Measurements from ENCODE around the gene DAGLA.

DNA sequence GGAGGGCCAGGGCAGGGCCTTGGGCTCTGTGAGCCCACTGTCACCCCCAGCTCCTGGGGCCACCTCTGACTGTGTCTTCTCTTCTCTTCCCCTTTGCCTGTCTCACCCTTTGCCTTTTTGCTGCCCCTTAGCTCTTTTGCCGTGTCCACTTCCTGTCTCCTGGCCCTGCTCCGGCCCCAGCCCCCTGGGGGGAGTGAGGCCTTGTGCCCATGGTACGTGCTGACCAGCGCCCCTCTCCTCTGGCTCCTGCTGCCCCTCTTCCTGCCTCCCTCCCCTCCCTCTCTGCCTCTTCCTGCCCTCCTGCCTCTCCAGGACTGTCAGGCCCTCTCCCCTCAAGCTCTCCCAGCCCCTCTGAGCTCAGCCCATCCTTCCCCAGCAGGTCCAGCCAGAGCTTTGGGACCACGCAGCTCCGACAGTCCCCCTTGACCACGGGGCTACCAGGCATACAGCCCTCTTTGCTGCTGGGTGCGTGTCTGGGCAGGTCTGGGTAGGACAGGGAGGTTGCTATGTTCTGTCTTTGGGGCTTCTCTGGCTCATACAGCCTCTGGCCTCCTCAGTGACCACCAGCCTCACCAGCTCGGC is 100.5 kb downstream of the DAGLA start:
- TF ChIP-seq, protein P1, sequence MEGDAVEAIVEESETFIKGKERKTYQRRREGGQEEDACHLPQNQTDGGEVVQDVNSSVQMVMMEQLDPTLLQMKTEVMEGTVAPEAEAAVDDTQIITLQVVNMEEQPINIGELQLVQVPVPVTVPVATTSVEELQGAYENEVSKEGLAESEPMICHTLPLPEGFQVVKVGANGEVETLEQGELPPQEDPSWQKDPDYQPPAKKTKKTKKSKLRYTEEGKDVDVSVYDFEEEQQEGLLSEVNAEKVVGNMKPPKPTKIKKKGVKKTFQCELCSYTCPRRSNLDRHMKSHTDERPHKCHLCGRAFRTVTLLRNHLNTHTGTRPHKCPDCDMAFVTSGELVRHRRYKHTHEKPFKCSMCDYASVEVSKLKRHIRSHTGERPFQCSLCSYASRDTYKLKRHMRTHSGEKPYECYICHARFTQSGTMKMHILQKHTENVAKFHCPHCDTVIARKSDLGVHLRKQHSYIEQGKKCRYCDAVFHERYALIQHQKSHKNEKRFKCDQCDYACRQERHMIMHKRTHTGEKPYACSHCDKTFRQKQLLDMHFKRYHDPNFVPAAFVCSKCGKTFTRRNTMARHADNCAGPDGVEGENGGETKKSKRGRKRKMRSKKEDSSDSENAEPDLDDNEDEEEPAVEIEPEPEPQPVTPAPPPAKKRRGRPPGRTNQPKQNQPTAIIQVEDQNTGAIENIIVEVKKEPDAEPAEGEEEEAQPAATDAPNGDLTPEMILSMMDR (IDR thresholded peaks at IDR 0.05; ENCODE audit: low read length), result no peak
- TF ChIP-seq EZH2 (IDR thresholded peaks at IDR 0.05; ENCODE audit: borderline replicate concordance, low read length), result no peak

Data from OCI-LY1 (cell line).